HG02885 (cell line): Measurements from ENCODE around the gene CST4.
"Not testable (repeated sequence)": the region's sequence is repeated elsewhere in the genome, so short reads cannot be mapped to it uniquely, and the experiment has no call there.

ENCODE experiments used
- ATAC-seq: cut with Tn5 transposase; IDR thresholded peaks from one replicate; pipeline ENCODE4 v1.9.1; 2021; ENCODE audit warnings: mild to moderate bottlenecking; ENCODE audit not compliant: unreplicated experiment, poor library complexity

Gene CST4

DNA sequence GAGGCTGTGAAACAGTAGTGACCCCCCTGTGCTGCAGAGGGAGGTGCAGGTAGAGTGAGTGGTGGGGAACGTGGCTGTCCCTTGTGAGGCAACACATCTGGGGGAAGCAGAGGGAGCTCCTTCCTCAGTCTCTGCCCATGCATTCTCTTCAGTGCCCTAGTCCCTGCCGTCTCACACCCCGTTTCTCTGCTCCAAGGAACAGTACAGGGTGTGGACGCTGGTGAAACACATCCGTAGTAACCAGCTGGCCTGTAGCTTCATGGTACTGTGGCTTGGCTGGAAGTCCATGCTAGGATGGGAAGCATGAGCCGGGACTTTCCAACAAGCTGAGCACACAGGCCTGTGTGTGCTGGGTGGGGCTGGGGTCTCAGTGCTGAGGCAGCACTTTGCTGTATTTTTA is 25.7 kb downstream of the CST4 start:
- no peak for ATAC-seq

DNA sequence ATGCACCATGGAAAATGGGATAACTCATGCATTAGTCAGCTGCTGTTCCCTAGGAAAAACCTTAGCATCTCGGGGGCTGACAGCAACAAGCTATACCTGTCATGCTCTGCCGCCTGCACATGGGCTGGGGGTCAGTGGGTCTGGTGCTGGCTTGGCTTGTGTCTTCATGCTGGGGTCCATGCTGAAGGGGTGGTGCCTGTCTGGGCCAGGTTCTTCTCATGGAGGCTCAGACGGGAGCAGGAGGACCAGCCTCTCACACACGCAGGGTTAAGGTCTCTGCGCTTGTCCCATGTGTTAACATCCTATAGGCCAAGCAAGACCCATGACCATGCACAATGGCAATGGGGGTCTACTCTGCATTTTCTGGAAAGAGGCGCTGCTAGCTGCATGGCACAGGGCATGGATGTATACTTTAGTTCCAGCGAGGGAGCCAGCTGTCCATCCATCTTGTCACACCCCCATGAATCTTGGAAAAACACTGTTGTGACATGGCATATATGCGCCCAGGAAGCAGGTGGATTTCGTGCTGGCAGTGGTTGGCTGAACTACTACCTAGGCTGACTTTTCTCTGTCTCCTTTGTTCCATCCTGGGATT is 26.5 kb downstream of the CST4 start:
- ATAC-seq: no peak

DNA sequence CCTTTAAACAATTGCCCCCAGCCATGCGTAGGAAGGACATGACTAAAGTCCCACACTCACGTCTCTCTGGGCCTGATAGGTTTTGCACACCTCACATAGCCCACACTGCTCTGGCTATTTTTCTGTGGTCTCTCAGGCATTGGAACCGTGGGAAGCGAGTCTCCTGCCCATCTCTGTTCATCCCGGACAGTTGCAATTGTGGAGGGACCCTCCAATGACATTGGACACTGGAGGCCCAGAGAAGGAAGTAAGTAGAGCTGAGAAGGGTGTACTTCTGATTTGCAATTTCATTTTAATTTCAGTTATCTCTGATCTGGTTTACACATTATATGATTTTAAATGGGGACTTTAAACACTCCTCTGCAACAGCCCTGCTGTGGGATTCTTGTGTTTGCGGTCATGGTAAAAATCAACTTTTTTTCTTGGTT is 27.8 kb downstream of the CST4 start:
- no peak for ATAC-seq

DNA sequence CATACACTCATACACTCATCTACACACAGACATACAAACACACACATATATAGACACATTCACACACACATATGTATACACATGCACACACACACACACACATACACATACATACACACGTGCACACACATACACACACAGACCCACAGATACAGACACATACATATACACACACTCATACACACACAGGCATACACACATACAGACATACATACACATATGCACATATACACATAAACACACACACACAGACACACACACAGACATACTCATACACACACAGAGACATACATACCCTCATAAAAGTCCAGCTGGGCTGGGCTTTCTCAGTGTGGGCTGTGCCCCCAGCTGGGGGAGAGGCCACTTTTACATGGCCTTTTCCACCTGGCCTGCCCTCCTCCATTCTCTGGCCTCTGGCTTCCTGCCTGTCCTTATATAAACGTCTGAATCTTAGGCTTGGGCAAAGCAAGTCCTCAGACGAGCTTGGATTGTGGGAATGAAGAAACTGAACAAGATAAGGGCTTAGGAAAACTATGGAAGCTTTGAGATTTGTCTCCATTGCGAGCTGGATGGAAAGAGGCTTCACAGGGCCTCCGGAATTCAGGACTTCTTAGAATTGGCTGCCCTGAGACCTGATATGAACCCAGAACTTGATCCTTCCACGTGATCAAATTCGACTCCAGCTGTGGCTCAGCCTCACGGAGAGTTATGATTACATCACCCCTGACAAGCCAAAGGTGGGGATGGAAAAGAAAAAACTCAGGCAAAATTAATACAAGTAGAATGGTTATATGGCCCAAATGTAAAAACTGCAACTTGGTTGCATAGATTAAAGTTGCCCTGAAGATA is 28.6 kb downstream of the CST4 start:
- ATAC-seq: no peak

DNA sequence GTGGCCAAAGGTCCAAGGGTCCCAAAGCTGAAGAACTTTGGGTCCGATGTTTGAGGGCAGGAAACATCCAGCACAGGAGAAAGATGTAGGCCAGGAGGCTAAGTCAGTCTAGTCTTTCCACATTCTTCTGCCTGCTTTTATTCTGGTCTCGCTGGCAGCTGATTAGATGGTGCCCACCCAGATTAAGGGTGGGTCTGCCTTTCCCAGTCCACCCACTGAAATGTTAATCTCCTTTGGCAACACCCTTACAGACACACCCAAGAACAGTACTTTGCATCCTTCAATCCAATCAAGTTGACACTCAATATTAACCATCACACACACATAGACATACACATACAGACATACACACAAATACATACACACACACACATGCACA is 29.2 kb downstream of the CST4 start:
- ATAC-seq: not testable (repeated sequence)

DNA sequence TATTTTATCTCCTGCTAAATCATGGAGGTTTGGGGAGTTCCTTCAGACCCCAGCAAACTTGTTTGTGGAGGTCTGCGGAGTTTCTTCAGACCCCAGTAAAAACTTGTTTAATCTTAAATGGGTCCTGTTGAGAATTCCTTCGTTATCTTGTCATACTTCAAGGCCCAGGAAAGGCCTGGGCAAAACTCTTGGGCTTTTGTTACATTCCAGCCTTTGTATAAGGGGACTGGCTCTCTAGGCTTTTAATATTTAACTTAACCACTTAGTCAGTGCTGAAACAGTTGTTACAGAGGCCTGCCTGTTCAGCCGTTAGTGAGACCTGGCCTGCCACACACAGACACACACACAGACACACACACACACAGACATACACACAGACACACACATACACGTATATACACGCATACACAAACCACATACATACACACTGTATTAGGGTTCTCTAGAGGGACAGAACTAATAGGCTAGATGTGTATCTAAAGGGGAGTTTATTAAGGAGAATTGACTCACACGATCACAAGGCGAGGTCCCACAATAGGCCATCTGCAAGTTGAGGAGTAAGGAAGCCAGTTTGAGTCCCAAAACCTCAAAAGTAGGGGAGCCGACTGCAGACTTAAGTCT is 29.7 kb downstream of the CST4 start:
- no peak for ATAC-seq

DNA sequence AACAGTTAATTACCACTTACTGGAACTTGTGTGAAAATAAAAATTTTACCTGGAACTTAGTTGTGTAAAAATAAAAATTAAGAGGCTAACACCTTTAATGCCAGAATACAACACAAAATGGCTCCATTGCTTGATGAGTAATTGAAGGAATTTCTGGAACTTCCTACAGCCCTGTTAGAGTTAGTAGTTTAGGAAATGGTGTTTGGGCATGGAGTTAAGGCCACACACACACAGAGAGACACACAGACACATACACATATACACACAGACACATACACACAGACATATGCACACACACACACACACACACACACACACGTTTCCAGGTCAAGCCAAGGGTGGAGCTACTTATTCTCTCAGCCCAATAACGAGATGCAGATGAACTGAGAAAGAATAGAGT is 30.5 kb downstream of the CST4 start:
- ATAC-seq: no peak

DNA sequence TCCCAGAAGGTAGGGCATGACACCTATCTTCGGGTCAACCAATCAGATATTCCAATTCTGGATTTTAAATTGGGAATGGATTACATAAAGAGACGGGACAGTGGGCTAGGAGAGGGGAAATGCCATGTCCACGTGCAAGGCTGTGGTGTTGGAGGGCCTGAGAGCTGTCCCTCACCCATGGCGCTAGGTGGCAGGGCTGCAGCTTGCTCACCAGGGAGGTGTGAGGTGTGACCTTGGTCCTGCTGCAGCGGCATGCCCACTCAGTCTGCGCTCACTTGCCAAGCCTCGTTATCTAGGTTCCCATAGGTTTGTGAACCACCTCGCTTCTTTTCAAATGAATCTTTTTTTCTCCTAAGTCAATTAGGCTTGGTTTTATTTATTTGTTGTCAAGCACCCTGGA is 31.6 kb downstream of the CST4 start:
- no peak for ATAC-seq

DNA sequence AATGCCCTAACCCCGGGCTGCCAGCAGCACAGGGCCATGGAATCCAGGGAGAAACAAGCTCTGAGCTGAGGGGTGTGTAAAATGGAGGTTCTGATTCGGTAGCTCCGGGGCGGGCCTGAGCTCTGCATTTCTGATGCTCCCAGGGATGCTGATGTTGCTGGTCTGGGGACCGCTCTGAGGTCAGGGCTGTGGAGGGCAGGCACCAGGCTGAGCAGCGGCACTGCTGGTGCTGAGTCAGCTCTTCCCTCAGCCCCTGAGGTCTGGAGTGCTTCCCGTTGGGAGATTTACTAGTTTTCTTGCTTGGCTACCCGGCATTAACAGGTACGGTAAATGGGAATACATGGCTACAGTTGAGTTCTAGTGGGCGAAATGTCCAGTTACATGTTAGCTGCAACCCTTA is 32.5 kb downstream of the CST4 start:
- no peak for ATAC-seq

DNA sequence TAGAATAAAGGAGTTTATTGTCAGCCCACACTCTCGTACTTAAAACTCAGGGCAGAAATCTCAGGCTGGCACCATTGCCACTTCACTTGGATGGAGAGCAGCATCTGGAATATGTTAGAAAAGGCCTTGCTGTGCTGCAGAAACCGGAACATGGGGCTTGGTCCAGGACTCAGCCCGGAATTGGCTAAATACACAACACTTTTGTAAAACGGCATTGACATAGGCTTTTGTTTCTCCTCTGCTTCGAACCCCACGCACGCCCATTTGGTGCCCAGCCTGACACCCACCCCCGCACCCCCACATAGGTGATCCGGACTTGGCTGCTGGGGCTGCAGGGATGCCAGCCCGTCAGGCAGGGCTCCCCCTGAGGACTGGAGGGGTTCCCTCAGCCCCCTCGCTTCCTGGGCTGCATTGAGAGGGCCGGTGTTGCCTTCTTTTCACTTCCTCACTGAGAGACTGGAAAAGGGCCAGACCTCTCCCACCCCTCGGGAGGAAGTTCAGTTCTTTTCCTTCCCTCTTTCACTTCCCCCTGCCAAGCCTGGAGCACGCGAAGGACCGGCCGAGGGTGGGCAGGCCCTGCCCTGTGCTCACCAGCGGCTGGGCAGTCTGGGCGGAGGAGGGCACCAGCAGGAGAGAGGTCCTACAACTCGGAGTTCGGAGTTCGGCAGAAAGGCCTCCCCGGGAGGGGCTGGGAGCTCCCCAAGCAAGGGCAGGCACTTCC is 33.2 kb downstream of the CST4 start:
- no peak for ATAC-seq

DNA sequence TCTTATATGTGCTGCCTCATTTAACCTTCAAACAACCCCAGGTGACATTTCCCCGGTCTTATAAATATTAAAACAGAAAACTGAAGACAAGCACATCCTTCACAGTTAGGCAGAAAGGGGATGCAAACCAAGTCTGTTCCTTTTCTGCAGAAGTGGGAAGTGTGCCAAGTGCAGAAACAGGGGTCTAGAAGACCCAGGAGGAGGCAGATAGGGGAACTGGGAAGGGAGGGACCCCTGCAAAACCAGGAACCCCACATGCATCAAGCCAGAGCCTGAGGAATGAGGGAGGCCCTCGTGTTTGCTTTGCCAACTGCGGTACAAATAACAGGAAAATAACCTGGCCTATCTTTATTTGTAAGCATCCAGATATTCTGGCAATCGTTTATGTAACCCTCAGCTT is 34.1 kb downstream of the CST4 start:
- no peak for ATAC-seq

DNA sequence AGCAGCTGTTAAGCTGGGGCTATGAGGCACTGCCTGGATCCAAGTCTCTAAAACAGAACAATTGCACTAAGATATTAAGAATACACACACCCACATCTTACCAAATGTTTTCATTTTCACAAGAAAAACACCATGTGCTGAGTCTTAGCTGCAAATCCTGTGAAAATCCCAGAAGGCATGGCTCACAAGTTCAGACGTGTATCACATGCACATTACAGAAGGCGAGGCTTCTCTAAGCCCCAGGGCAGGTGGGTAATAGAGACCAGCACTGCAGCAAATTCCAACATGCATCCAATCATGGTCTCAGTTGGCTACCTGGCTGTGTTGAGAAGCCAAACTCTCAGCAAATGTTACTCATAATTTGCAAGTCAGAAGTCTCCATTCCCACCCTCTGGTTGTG is 34.8 kb downstream of the CST4 start:
- no peak for ATAC-seq

DNA sequence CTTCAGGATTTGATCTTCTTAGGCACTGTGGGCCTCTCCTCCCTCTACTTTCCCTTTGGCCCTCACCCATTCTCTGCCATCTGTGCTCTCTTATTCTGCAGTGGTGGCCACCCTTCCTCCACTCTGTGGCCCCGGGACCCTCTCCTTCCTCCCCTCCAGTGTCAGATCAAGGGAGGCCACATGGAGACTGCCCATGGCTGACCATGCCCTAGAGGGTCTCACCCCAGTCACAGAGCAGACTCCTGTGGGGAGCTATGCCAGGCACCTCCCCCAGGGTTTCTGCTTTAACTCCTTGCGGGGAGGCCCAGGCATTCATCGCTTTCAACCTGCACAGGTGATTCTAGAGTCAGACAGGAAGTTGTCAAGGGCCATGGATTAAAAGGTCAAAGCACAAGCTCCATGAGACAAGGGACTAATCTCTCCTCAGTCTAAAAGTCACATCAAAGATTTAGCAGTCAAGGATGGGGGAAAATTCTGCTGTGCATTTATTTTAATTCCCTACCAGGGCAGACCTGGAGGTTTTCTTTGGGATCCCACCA is 35.4 kb downstream of the CST4 start:
- ATAC-seq: no peak

DNA sequence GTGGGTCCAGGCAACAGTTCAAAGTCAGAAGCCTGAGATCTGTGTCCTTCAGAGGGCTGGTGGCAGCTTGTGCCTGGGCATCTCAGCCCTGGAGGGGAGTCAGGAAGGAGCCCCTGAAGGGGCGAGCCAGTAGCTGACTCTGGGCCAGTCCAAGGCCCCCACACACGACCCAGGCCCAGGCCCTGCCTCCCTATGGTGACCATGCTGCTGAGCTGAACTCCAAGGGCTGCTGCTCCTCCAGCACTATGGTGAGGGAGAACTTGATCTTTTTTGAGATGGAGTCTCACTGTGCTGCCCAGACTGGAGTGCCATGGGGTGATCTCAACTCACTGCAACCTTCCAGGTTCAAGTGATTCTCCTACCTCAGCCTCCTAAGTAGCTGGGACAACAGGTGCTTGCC is 35.9 kb downstream of the CST4 start:
- no peak for ATAC-seq

DNA sequence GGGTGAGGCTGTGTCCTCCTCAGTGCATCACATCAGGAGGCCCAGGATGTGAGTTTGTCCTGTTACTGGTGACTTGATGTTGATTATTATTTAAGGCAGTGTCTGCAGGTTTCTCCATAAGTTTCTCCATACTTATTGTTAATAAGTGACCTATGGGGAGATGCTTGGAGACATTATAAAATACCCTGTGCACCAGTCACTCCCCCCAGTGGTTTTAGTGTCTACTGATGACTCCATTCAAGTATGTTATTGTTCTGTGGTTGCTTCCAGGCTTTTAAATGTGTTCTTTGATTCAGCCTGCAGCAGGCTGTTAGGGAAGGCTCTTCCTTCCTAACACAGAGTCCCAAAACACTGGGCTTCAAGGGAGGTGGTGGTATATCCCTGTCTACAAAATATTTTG is 36.5 kb downstream of the CST4 start:
- ATAC-seq: no peak

DNA sequence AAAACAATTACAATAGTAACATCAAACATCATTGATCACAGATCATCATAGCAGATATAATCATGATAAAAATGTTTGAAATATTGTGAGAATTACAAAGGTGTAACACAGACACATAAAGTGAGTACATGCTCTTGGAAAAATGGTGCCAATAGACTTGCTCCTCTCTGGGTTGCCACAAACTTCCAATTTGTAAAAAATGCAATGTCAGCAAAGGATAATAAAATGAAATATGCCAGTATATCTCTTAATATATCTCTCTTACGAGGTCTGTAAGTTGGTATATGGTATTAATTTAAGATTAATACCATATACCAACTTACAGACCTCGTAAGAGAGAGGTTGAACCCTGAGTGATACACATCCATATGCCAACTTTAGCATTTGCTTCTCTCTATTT is 37.7 kb downstream of the CST4 start:
- no peak for ATAC-seq

DNA sequence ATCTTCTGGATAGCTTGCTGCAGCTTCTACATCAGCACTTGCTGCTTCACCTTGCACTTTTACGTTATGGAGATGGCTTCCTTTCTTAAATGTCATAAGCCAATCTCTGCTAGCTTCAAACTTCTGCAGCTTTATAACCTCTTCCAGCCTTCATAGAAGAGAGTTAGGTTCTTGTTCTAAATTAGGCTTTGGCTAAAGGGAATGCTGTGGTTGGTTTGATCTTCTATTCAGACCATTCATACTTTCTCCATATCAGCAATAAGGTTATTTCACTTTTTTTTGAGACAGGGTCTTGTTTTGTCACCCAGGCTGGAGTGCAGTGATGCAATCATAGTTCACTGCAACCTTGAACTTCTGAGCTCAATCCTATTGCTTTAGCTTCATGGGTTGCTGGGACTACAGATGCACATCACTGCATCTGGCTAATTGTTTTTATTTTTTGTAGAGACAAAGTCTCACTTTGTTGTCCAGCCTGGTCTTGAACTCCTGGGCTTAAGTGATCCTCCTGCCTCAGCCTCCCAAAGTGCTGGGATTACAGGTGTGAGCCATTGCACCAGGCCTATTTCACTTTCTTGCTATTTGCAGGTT is 38.9 kb downstream of the CST4 start:
- no peak for ATAC-seq

DNA sequence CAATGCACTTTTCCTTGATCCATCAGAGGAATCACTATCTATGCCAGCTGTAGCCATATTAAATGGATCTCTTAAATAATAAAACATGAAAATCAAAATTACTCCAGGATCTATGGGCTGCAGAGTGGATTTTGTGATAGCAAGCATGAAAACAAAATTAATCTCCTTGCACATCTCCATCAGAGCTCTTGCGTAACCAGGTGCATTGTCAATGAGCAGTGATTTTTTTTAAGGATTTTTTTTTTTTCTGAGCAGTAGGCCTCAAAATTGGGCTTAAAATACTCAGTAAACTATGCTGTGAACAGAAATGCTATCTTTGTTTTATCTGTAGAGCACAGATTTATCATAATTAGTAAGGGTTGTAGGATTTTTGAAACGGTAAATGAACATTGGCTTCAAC is 39.6 kb downstream of the CST4 start:
- ATAC-seq: no peak

DNA sequence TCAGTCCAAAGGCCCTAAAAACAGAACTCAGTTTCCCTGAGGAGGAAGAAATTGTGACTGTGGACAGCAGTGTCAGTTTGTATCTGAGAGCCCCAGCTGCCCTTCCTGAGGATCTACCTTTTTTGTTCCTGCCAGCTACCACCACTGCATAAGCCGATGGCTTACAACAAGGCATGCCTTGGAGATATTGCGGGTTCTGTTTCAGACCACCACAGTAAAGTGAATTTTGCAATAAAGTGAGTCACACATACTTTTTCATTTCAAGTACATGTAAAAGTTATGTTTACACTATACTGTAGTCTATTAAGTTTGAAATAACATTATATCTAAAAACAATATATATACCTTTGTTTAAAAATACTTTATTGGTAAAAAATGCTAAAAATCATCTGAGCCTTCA is 41.5 kb downstream of the CST4 start:
- ATAC-seq: no peak

DNA sequence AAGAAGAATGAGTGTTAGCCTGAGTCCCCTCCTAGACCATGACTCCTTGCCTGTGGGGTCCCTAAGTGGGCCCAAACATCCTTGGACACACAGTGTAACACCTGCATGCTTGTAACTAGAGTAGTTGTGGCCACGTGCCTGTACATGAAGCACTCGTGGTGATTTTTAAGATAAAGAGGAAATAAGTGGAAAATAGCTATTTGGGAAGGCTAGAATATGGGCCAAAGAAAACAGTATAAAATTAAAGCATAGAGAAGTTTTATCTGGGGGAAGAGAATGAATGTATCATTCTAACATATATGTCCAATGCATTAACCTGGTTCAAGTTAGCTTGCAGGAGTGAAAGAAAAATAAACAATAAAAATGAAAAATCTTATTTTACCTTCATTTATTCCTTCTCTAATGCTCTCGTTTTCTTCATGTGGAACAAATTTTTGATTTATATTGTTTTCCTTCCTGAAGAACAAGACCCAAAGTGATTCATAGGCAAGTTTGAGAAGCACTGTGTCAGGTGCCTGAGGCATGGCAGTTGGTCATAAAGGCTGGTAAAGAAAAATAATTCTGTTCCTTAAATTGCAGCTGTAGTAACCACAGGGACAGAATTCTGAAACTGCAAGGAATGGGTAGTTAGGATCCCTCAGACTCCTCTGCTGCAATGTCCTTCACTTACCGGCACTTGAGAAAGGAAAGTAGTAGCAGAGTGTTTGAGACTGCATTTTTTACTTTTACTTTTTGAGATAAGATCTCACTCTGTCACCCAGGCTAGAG is 42.5 kb downstream of the CST4 start:
- ATAC-seq: no peak
